ENCODE data around the gene VPS37C.

- TF ChIP-seq, protein P1, sequence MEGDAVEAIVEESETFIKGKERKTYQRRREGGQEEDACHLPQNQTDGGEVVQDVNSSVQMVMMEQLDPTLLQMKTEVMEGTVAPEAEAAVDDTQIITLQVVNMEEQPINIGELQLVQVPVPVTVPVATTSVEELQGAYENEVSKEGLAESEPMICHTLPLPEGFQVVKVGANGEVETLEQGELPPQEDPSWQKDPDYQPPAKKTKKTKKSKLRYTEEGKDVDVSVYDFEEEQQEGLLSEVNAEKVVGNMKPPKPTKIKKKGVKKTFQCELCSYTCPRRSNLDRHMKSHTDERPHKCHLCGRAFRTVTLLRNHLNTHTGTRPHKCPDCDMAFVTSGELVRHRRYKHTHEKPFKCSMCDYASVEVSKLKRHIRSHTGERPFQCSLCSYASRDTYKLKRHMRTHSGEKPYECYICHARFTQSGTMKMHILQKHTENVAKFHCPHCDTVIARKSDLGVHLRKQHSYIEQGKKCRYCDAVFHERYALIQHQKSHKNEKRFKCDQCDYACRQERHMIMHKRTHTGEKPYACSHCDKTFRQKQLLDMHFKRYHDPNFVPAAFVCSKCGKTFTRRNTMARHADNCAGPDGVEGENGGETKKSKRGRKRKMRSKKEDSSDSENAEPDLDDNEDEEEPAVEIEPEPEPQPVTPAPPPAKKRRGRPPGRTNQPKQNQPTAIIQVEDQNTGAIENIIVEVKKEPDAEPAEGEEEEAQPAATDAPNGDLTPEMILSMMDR (IDR thresholded peaks at IDR 0.05), result no peak
- TF ChIP-seq EZH2 (IDR thresholded peaks at IDR 0.05) (no peak), EZH2phosphoT487 (IDR thresholded peaks at IDR 0.05) (no peak)
These were observed 13.2 kb downstream of the VPS37C start for GRCh38 chr11:61147791-61148620.
